HepG2 (cell line): ENCODE measurements around the gene HAUS5. TPM values are rescaled to one million over a fixed set of nuclear protein-coding genes. Genes with fewer than 3 reads are reported as not detected.

Experiments used
- AGO1 ChIP-seq: fragments of 200-400 bp; formaldehyde crosslinking; IDR thresholded peaks from 2 replicates; pipeline ENCODE4 v1.6.1; 2017; ENCODE audit warnings: mild to moderate bottlenecking, low read depth, low read length, moderate library complexity; ENCODE audit not compliant: poor library complexity, severe bottlenecking
- AKAP8 ChIP-seq: sonication (generic); formaldehyde crosslinking; IDR thresholded peaks from 2 replicates; pipeline ENCODE4 v1.5.1; 2020; ENCODE audit warnings: mild to moderate bottlenecking, missing genetic modification reagents
- ARNTL ChIP-seq: sonication (generic); formaldehyde crosslinking; IDR thresholded peaks from 2 replicates; pipeline ENCODE4 v1.4.0; 2020; ENCODE audit warnings: mild to moderate bottlenecking, missing genetic modification reagents
- CBX1 ChIP-seq: IDR thresholded peaks from one replicate; pipeline ENCODE4 v1.6.1; 2016; ENCODE audit warnings: antibody characterized with exemption, low read depth
- HDAC6 ChIP-seq: fragments of 200-600 bp; sonication (generic); IDR thresholded peaks from 2 replicates; pipeline ENCODE4 v1.7.0; 2017; ENCODE audit warnings: mild to moderate bottlenecking, antibody characterized with exemption, low read length, low read depth
- HHEX ChIP-seq: IDR thresholded peaks from 2 replicates; pipeline ENCODE4 v1.6.1; 2016; ENCODE audit warnings: control low read depth
- HOXA9 ChIP-seq: sonication (generic); formaldehyde crosslinking; IDR thresholded peaks from 2 replicates; pipeline ENCODE4 v1.8.1; 2022; ENCODE audit warnings: missing genetic modification reagents, mild to moderate bottlenecking, moderate library complexity, borderline replicate concordance
- POLR2AphosphoS5 ChIP-seq: IDR thresholded peaks from 2 replicates; pipeline ENCODE4 v1.6.1; 2012; ENCODE audit warnings: low read depth, low read length
- RXRA ChIP-seq: sonication (generic); formaldehyde crosslinking; IDR thresholded peaks from 2 replicates; pipeline ENCODE4 v1.5.1; 2020; ENCODE audit warnings: missing genetic modification reagents
- SKI ChIP-seq: fragments of 450-650 bp; IDR thresholded peaks from one replicate; pipeline ENCODE4 v1.6.1; 2018; ENCODE audit warnings: mild to moderate bottlenecking; ENCODE audit not compliant: partially characterized antibody
- SYNCRIP ChIP-seq: fragments of 200-400 bp; formaldehyde crosslinking; IDR thresholded peaks from 2 replicates; pipeline ENCODE4 v1.6.1; 2018; ENCODE audit warnings: mild to moderate bottlenecking, low read depth, low read length; ENCODE audit not compliant: insufficient read depth
- ZMYM3 ChIP-seq: sonication (generic); formaldehyde crosslinking; IDR thresholded peaks from 2 replicates; pipeline ENCODE4 v1.5.1; 2020; ENCODE audit warnings: mild to moderate bottlenecking, missing genetic modification reagents
- polyA plus RNA-seq, 8 experiments: library from polyadenylated mRNA; depleted of rRNA in 3 of 8; stranded (reverse) in 7 of 8; unstranded in 1 of 8; fragments of >200 nt; fragmentation: Illumina TruSeq in 4 of 8; extraction: Trizol in 4 of 8; gene quantifications; 2 replicates each; pipeline versions ENCODE4 v1.2.1 to v1.2.3, GENCODE V29; 2011 to 2016; ENCODE audit warnings: low read depth in 4 of 8, missing spikeins in 1 of 8, mixed read lengths in 1 of 8; ENCODE audit not compliant: insufficient read depth in 1 of 8
- total RNA-seq, 5 experiments: library from RNA; depleted of rRNA; stranded (reverse); fragments of >200 nt; fragmentation: Illumina TruSeq; extraction: Trizol; gene quantifications; 2 replicates each; pipeline ENCODE4 v1.2.3, GENCODE V29; 2016; ENCODE audit warnings: low read depth in 1 of 5
- TF ChIP-seq, protein P1 (sequence below): sonication (generic); formaldehyde crosslinking; IDR thresholded peaks from 2 replicates; pipeline ENCODE4 v1.4.0; 2020; ENCODE audit warnings: mild to moderate bottlenecking, missing genetic modification reagents, borderline replicate concordance
- TF ChIP-seq, protein P2 (sequence below): sonication (generic); formaldehyde crosslinking; conservative IDR thresholded peaks from 2 replicates; pipeline ENCODE4 v1.8.1; 2023; ENCODE audit warnings: missing genetic modification reagents
- TF ChIP-seq, protein P3 (sequence below): sonication (generic); formaldehyde crosslinking; IDR thresholded peaks from 2 replicates; pipeline ENCODE4 v1.8.1; 2022; ENCODE audit warnings: mild to moderate bottlenecking, missing genetic modification reagents
- TF ChIP-seq, protein P4 (sequence below): sonication (generic); formaldehyde crosslinking; IDR thresholded peaks from 2 replicates; pipeline ENCODE4 v1.4.0; 2020; ENCODE audit warnings: missing genetic modification reagents
- TF ChIP-seq, protein P5 (sequence below): sonication (generic); formaldehyde crosslinking; IDR thresholded peaks from 2 replicates; pipeline ENCODE4 v1.8.1; 2023; ENCODE audit warnings: mild to moderate bottlenecking, missing genetic modification reagents, borderline replicate concordance

HAUS5 gene
- total and polyA plus RNA-seq, 2 of the 13 experiments (the other 11 are each of a cell fraction or from before 2014, with no cell fraction given) = 10.3 to 17.7 TPM

DNA sequence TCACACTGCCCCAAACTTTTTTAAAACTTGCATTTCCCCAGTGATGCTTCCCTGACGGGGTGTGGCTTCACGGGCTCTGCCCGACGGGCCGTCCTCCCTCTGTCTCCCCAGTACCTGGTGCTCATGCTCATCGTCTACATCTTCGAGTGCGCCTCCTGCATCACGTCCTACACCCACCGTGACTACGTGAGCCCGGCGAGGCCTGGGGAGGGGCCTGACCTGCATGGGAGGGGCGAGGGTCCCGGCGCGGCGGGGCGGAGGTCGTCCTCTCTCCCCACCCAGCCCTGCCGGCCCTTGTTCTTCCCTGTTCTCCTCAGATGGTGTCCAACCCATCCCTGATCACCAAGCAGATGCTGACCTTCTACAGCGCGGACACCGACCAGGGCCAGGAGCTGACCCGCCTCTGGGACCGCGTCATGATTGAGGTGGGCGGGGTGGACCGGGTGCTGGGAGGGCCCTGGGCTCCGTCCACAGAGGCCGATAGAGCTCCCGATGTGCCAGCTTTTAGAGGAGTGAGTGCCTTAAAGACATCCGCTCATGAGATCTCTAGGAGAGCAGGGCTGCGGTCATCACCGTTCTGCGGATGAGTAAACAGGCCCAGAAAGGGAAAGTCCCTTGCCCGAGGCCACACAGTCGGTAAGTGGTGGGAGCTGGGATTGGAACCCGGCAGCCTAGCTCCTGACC is 60.7 kb downstream of the HAUS5 start (continued):
- TF ChIP-seq, protein P1, sequence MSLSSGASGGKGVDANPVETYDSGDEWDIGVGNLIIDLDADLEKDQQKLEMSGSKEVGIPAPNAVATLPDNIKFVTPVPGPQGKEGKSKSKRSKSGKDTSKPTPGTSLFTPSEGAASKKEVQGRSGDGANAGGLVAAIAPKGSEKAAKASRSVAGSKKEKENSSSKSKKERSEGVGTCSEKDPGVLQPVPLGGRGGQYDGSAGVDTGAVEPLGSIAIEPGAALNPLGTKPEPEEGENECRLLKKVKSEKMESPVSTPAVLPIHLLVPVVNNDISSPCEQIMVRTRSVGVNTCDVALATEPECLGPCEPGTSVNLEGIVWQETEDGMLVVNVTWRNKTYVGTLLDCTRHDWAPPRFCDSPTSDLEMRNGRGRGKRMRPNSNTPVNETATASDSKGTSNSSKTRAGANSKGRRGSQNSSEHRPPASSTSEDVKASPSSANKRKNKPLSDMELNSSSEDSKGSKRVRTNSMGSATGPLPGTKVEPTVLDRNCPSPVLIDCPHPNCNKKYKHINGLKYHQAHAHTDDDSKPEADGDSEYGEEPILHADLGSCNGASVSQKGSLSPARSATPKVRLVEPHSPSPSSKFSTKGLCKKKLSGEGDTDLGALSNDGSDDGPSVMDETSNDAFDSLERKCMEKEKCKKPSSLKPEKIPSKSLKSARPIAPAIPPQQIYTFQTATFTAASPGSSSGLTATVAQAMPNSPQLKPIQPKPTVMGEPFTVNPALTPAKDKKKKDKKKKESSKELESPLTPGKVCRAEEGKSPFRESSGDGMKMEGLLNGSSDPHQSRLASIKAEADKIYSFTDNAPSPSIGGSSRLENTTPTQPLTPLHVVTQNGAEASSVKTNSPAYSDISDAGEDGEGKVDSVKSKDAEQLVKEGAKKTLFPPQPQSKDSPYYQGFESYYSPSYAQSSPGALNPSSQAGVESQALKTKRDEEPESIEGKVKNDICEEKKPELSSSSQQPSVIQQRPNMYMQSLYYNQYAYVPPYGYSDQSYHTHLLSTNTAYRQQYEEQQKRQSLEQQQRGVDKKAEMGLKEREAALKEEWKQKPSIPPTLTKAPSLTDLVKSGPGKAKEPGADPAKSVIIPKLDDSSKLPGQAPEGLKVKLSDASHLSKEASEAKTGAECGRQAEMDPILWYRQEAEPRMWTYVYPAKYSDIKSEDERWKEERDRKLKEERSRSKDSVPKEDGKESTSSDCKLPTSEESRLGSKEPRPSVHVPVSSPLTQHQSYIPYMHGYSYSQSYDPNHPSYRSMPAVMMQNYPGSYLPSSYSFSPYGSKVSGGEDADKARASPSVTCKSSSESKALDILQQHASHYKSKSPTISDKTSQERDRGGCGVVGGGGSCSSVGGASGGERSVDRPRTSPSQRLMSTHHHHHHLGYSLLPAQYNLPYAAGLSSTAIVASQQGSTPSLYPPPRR (CRISPR knock-in tag) = peak; percentile 20; the same call in 1 of the 2 replicates
- TF ChIP-seq ARNTL (CRISPR knock-in tag) (no peak), ZMYM3 (CRISPR knock-in tag) (peak; percentile 51; the same call in 1 of the 2 replicates), RXRA (CRISPR knock-in tag) (no peak), HOXA9 (no peak), AGO1 (peak; percentile 40), POLR2AphosphoS5 (no peak; the same call in 1 of the 2 replicates), SYNCRIP (no peak), AKAP8 (CRISPR knock-in tag) (no peak), CBX1 (no peak), HHEX (CRISPR knock-in tag) (no peak), HDAC6 (no peak), SKI (no peak)
- TF ChIP-seq, protein P2, sequence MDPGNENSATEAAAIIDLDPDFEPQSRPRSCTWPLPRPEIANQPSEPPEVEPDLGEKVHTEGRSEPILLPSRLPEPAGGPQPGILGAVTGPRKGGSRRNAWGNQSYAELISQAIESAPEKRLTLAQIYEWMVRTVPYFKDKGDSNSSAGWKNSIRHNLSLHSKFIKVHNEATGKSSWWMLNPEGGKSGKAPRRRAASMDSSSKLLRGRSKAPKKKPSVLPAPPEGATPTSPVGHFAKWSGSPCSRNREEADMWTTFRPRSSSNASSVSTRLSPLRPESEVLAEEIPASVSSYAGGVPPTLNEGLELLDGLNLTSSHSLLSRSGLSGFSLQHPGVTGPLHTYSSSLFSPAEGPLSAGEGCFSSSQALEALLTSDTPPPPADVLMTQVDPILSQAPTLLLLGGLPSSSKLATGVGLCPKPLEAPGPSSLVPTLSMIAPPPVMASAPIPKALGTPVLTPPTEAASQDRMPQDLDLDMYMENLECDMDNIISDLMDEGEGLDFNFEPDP (CRISPR knock-in tag) = no peak
- TF ChIP-seq, protein P3, sequence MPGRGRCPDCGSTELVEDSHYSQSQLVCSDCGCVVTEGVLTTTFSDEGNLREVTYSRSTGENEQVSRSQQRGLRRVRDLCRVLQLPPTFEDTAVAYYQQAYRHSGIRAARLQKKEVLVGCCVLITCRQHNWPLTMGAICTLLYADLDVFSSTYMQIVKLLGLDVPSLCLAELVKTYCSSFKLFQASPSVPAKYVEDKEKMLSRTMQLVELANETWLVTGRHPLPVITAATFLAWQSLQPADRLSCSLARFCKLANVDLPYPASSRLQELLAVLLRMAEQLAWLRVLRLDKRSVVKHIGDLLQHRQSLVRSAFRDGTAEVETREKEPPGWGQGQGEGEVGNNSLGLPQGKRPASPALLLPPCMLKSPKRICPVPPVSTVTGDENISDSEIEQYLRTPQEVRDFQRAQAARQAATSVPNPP (CRISPR knock-in tag) = no peak
- TF ChIP-seq, protein P4, sequence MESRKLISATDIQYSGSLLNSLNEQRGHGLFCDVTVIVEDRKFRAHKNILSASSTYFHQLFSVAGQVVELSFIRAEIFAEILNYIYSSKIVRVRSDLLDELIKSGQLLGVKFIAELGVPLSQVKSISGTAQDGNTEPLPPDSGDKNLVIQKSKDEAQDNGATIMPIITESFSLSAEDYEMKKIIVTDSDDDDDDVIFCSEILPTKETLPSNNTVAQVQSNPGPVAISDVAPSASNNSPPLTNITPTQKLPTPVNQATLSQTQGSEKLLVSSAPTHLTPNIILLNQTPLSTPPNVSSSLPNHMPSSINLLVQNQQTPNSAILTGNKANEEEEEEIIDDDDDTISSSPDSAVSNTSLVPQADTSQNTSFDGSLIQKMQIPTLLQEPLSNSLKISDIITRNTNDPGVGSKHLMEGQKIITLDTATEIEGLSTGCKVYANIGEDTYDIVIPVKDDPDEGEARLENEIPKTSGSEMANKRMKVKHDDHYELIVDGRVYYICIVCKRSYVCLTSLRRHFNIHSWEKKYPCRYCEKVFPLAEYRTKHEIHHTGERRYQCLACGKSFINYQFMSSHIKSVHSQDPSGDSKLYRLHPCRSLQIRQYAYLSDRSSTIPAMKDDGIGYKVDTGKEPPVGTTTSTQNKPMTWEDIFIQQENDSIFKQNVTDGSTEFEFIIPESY = no peak
- TF ChIP-seq, protein P5, sequence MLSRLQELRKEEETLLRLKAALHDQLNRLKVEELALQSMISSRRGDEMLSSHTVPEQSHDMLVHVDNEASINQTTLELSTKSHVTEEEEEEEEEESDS (CRISPR knock-in tag) = no peak
